ES-I3 (cell line): ENCODE measurements around the gene BAAT.

Source experiments
- H3K36me3 ChIP-seq: 2 replicates; pipeline ENCODE4 v1.6.1; 2013; ENCODE audit warnings: mild to moderate bottlenecking, low read length, control low read depth, moderate library complexity; ENCODE audit not compliant: insufficient read depth
- H3K4me1 ChIP-seq: 2 replicates; pipeline ENCODE4 v1.6.1; 2013; ENCODE audit warnings: mild to moderate bottlenecking, control low read depth, low read length; ENCODE audit not compliant: insufficient read depth
- H3K9ac ChIP-seq: 2 replicates; pipeline ENCODE4 v1.6.1; 2013; ENCODE audit warnings: low read depth, mild to moderate bottlenecking, low read length, moderate library complexity
- H3K9me3 ChIP-seq: 2 replicates; pipeline ENCODE4 v1.6.1; 2013; ENCODE audit warnings: mild to moderate bottlenecking, low read length, moderate library complexity; ENCODE audit not compliant: control insufficient read depth, insufficient read depth

The BAAT gene

GRCh38 chr9:101365181-101365580 is 19.6 kb downstream of the BAAT start:
- no peak overlapping the region for H3K9ac ChIP-seq
- H3K9me3 ChIP-seq = no peaks in the 10 kb centered on the region
- no peaks in the 10 kb centered on the region for H3K4me1 ChIP-seq
- H3K36me3 ChIP-seq = no peaks in the 10 kb centered on the region

- Histone ChIP-seq H3K4me1 (no peaks in the 10 kb centered on the region), H3K9ac (no peak overlapping the region), H3K9me3 (no peaks in the 10 kb centered on the region), H3K36me3 (no peaks in the 10 kb centered on the region)
Measured at GRCh38 chr9:101362450-101362849, 22.4 kb downstream of the BAAT start.

- H3K9ac ChIP-seq = no peak overlapping the region
- H3K9me3 ChIP-seq = no peaks in the 10 kb centered on the region
- H3K36me3 ChIP-seq = no peaks in the 10 kb centered on the region
- H3K4me1 ChIP-seq = no peaks in the 10 kb centered on the region
Measured at GRCh38 chr9:101360647-101361046, 24.2 kb downstream of the BAAT start.

GRCh38 chr9:101359679-101360078 is 25.1 kb downstream of the BAAT start:
- Histone ChIP-seq H3K9me3 (no peaks in the 10 kb centered on the region), H3K36me3 (no peaks in the 10 kb centered on the region), H3K4me1 (no peaks in the 10 kb centered on the region), H3K9ac (no peak overlapping the region)

- no peaks in the 10 kb centered on the region for H3K36me3 ChIP-seq
- H3K9me3 ChIP-seq = no peaks in the 10 kb centered on the region
- H3K4me1 ChIP-seq = no peaks in the 10 kb centered on the region
- no peak overlapping the region for H3K9ac ChIP-seq
Measured at GRCh38 chr9:101356619-101357018, 28.2 kb downstream of the BAAT start.

- no peaks in the 10 kb centered on the region for H3K36me3 ChIP-seq
- H3K9ac ChIP-seq = no peak overlapping the region
- no peaks in the 10 kb centered on the region for H3K9me3 ChIP-seq
- H3K4me1 ChIP-seq = no peaks in the 10 kb centered on the region
Measured at GRCh38 chr9:101354765-101355708, 29.8 kb downstream of the BAAT start.

GRCh38 chr9:101354143-101354764 is 30.6 kb downstream of the BAAT start:
- H3K9ac ChIP-seq = no peak overlapping the region

GRCh38 chr9:101353683-101354082 is 31.1 kb downstream of the BAAT start:
- Histone ChIP-seq H3K9ac (no peak overlapping the region), H3K36me3 (no peaks in the 10 kb centered on the region), H3K9me3 (no peaks in the 10 kb centered on the region)

More at GRCh38 chr9:101354143-101354764, 30.6 kb downstream of the BAAT start:
- no peaks in the 10 kb centered on the region for H3K36me3 ChIP-seq
- no peaks in the 10 kb centered on the region for H3K9me3 ChIP-seq
- H3K4me1 ChIP-seq = no peaks in the 10 kb centered on the region

GRCh38 chr9:101352892-101353463 is 31.8 kb downstream of the BAAT start:
- no peaks in the 10 kb centered on the region for H3K9me3 ChIP-seq
- no peaks in the 10 kb centered on the region for H3K36me3 ChIP-seq
- no peaks in the 10 kb centered on the region for H3K4me1 ChIP-seq
- H3K9ac ChIP-seq = no peak overlapping the region

More at GRCh38 chr9:101353683-101354082, 31.1 kb downstream of the BAAT start:
- no peaks in the 10 kb centered on the region for H3K4me1 ChIP-seq

- no peaks in the 10 kb centered on the region for H3K36me3 ChIP-seq
- no peak overlapping the region for H3K9ac ChIP-seq
- no peaks in the 10 kb centered on the region for H3K9me3 ChIP-seq
- no peaks in the 10 kb centered on the region for H3K4me1 ChIP-seq
Measured at GRCh38 chr9:101350285-101350684, 34.5 kb downstream of the BAAT start.

- no peaks in the 10 kb centered on the region for H3K9me3 ChIP-seq
- H3K36me3 ChIP-seq = no peaks in the 10 kb centered on the region
- H3K4me1 ChIP-seq = no peaks in the 10 kb centered on the region
- H3K9ac ChIP-seq = no peak overlapping the region
Measured at GRCh38 chr9:101342595-101342994, 42.2 kb downstream of the BAAT start.

- no peaks in the 10 kb centered on the region for H3K36me3 ChIP-seq
Measured at GRCh38 chr9:101341958-101342357, 42.8 kb downstream of the BAAT start.

GRCh38 chr9:101337237-101337636 is 47.6 kb downstream of the BAAT start:
- Histone ChIP-seq H3K9me3 (no peaks in the 10 kb centered on the region), H3K36me3 (no peaks in the 10 kb centered on the region), H3K4me1 (no peaks in the 10 kb centered on the region), H3K9ac (no peak overlapping the region)

More at GRCh38 chr9:101341958-101342357, 42.8 kb downstream of the BAAT start:
- Histone ChIP-seq H3K9ac (no peak overlapping the region), H3K9me3 (no peaks in the 10 kb centered on the region), H3K4me1 (no peaks in the 10 kb centered on the region)

- Histone ChIP-seq H3K4me1 (no peaks in the 10 kb centered on the region), H3K9ac (no peak overlapping the region), H3K36me3 (no peaks in the 10 kb centered on the region), H3K9me3 (no peaks in the 10 kb centered on the region)
Measured at GRCh38 chr9:101336091-101336490, 48.7 kb downstream of the BAAT start.
